Skeletal muscle satellite cell (primary cell): Measurements from ENCODE around the gene URB1. TPM values are rescaled to one million over a fixed set of nuclear protein-coding genes. Genes with fewer than 3 reads are reported as not detected.
"Not testable (repeated sequence)": the region's sequence is repeated elsewhere in the genome, so short reads cannot be mapped to it uniquely, and the experiment has no call there.

Source experiments
- H3K27me3 ChIP-seq: 2 replicates; pipeline ENCODE4 v1.7.0; 2013; ENCODE audit warnings: low read length; ENCODE audit not compliant: control insufficient read depth, insufficient read depth
- H3K36me3 ChIP-seq: 2 replicates; pipeline ENCODE4 v1.7.0; 2013; ENCODE audit warnings: mild to moderate bottlenecking, control low read depth, low read length; ENCODE audit not compliant: insufficient read depth
- H3K4me1 ChIP-seq: 2 replicates; pipeline ENCODE4 v1.7.0; 2013; ENCODE audit warnings: low read length; ENCODE audit not compliant: control insufficient read depth, insufficient read depth
- H3K4me2 ChIP-seq: 2 replicates; pipeline ENCODE4 v1.7.0; 2013; ENCODE audit warnings: mild to moderate bottlenecking, low read length
- H3K4me3 ChIP-seq: 2 replicates; pipeline ENCODE4 v1.7.0; 2013; ENCODE audit warnings: low read length
- H3K9ac ChIP-seq: 2 replicates; pipeline ENCODE4 v1.7.0; 2013; ENCODE audit warnings: mild to moderate bottlenecking, low read depth, low read length, moderate library complexity
- H3K9me3 ChIP-seq: replicated peaks from 2 replicates; pipeline ENCODE4 v1.7.0; 2013; ENCODE audit warnings: mild to moderate bottlenecking, control low read depth, low read length
- total RNA-seq: library from RNA; depleted of rRNA; stranded (reverse); fragments of >200 nt; gene quantifications from 2 replicates; pipeline ENCODE4 v1.2.3, GENCODE V29; 2012; rRNA removed

The URB1 gene
- 29.5 and 34.0 TPM in 2 replicates for total RNA-seq

- Histone ChIP-seq H3K4me3 (peak within 1 kb of the TSS; percentile 97), H3K36me3 (peaks cover 6% of the 10 kb centered on the region), H3K9me3 (no peaks in the 10 kb centered on the region), H3K9ac (peak within 1 kb of the TSS; percentile 89), H3K4me2 (peak within 1 kb of the TSS; percentile 97), H3K4me1 (peaks cover 35% of the 10 kb centered on the region), H3K27me3 (no peaks in the 10 kb centered on the region)
Observed at GRCh38 chr21:32392880-32393676, at the start of gene URB1. URB1 (minus strand) TSS chr21:32393012; CDS start chr21:32392910, 102 bp downstream.

GRCh38 chr21:32437729-32438128 is 44.9 kb upstream of the URB1 start:
- no peaks in the 10 kb centered on the region for H3K36me3 ChIP-seq
- no peaks in the 10 kb centered on the region for H3K27me3 ChIP-seq
- no peak overlapping the region for H3K9ac ChIP-seq
- no peaks in the 10 kb centered on the region for H3K4me1 ChIP-seq
- H3K9me3 ChIP-seq = no peaks in the 10 kb centered on the region
- no peak overlapping the region for H3K4me3 ChIP-seq
- H3K4me2 ChIP-seq = no peak overlapping the region

- not testable (repeated sequence) for H3K27me3 ChIP-seq, H3K4me3 ChIP-seq, H3K4me2 ChIP-seq, H3K36me3 ChIP-seq, H3K4me1 ChIP-seq, H3K9me3 ChIP-seq, H3K9ac ChIP-seq
Observed at GRCh38 chr21:32432982-32433660, 40.3 kb upstream of the URB1 start.

GRCh38 chr21:32427958-32428623 is 35.3 kb upstream of the URB1 start:
- no peaks in the 10 kb centered on the region for H3K9me3 ChIP-seq
- H3K27me3 ChIP-seq = no peaks in the 10 kb centered on the region
- H3K4me1 ChIP-seq = peaks cover 48% of the 10 kb centered on the region
- H3K9ac ChIP-seq = peak overlapping the region; percentile 21
- H3K4me3 ChIP-seq = no peak overlapping the region
- H3K36me3 ChIP-seq = peaks cover 3% of the 10 kb centered on the region
- no peak overlapping the region for H3K4me2 ChIP-seq

- peaks cover 3% of the 10 kb centered on the region for H3K36me3 ChIP-seq
- H3K4me3 ChIP-seq = peak overlapping the region; percentile 8
- H3K4me2 ChIP-seq = peak overlapping the region; percentile 56
- H3K27me3 ChIP-seq = no peaks in the 10 kb centered on the region
- H3K9me3 ChIP-seq = no peaks in the 10 kb centered on the region
- peaks cover 50% of the 10 kb centered on the region for H3K4me1 ChIP-seq
- peak overlapping the region; percentile 69 for H3K9ac ChIP-seq
Observed at GRCh38 chr21:32426592-32427051, 33.8 kb upstream of the URB1 start.

- peaks cover 50% of the 10 kb centered on the region for H3K4me1 ChIP-seq
- H3K27me3 ChIP-seq = no peaks in the 10 kb centered on the region
- H3K4me2 ChIP-seq = peak overlapping the region; percentile 56
- H3K36me3 ChIP-seq = peaks cover 3% of the 10 kb centered on the region
- H3K4me3 ChIP-seq = no peak overlapping the region
- no peaks in the 10 kb centered on the region for H3K9me3 ChIP-seq
- peak overlapping the region; percentile 69 for H3K9ac ChIP-seq
Observed at GRCh38 chr21:32426066-32426465, 33.3 kb upstream of the URB1 start.

GRCh38 chr21:32425628-32426027 is 32.8 kb upstream of the URB1 start:
- H3K27me3 ChIP-seq = no peaks in the 10 kb centered on the region
- H3K36me3 ChIP-seq = peaks cover 3% of the 10 kb centered on the region
- no peak overlapping the region for H3K9ac ChIP-seq
- H3K9me3 ChIP-seq = no peaks in the 10 kb centered on the region
- peaks cover 50% of the 10 kb centered on the region for H3K4me1 ChIP-seq
- H3K4me2 ChIP-seq = no peak overlapping the region
- no peak overlapping the region for H3K4me3 ChIP-seq

GRCh38 chr21:32424674-32425073 is 31.9 kb upstream of the URB1 start:
- Histone ChIP-seq H3K4me2 (no peak overlapping the region), H3K9me3 (no peaks in the 10 kb centered on the region)

GRCh38 chr21:32424191-32424535 is 31.4 kb upstream of the URB1 start:
- H3K27me3 ChIP-seq = no peaks in the 10 kb centered on the region
- no peaks in the 10 kb centered on the region for H3K9me3 ChIP-seq
- no peak overlapping the region for H3K4me2 ChIP-seq
- H3K4me1 ChIP-seq = peaks cover 50% of the 10 kb centered on the region
- H3K9ac ChIP-seq = peak overlapping the region; percentile 51
- H3K4me3 ChIP-seq = no peak overlapping the region
- H3K36me3 ChIP-seq = no peaks in the 10 kb centered on the region

More at GRCh38 chr21:32424674-32425073, 31.9 kb upstream of the URB1 start:
- Histone ChIP-seq H3K9ac (no peak overlapping the region), H3K4me1 (peaks cover 50% of the 10 kb centered on the region), H3K27me3 (no peaks in the 10 kb centered on the region), H3K36me3 (no peaks in the 10 kb centered on the region), H3K4me3 (no peak overlapping the region)

- Histone ChIP-seq H3K4me2 (peak overlapping the region; percentile 48), H3K9me3 (no peaks in the 10 kb centered on the region), H3K36me3 (no peaks in the 10 kb centered on the region), H3K27me3 (no peaks in the 10 kb centered on the region), H3K4me1 (peaks cover 50% of the 10 kb centered on the region), H3K9ac (peak overlapping the region; percentile 51), H3K4me3 (no peak overlapping the region)
Observed at GRCh38 chr21:32423320-32424190, 30.7 kb upstream of the URB1 start.

GRCh38 chr21:32422064-32422463 is 29.3 kb upstream of the URB1 start:
- H3K4me1 ChIP-seq = peaks cover 37% of the 10 kb centered on the region
- H3K27me3 ChIP-seq = no peaks in the 10 kb centered on the region
- no peak overlapping the region for H3K9ac ChIP-seq
- no peak overlapping the region for H3K4me3 ChIP-seq
- H3K4me2 ChIP-seq = no peak overlapping the region
- H3K36me3 ChIP-seq = no peaks in the 10 kb centered on the region
- H3K9me3 ChIP-seq = no peaks in the 10 kb centered on the region
